NCI-H2171 treated with DMSO at 0.1 percent for 48 hours (cell line): ENCODE data around the gene AGRN.
"Not testable (repeated sequence)": the region's sequence is repeated elsewhere in the genome, so short reads cannot be mapped to it uniquely, and the experiment has no call there.

Experiments
- DNase-seq: peaks from one replicate; lab custom pipeline; 2025; lab: John Stamatoyannopoulos, UW

Gene AGRN

GRCh38 chr1:1092149-1092855 is 72.4 kb downstream of the AGRN start:
- no peak for DNase-seq

- DNase-seq: no peak
These were observed 73.1 kb downstream of the AGRN start for GRCh38 chr1:1092894-1093609.

GRCh38 chr1:1093610-1093943 is 73.7 kb downstream of the AGRN start:
- DNase-seq: no peak

GRCh38 chr1:1094981-1095380 is 75.1 kb downstream of the AGRN start:
- no peak for DNase-seq

- DNase-seq: not testable (repeated sequence)
These were observed 76.2 kb downstream of the AGRN start for GRCh38 chr1:1096136-1096535.

GRCh38 chr1:1098681-1099421 is 78.9 kb downstream of the AGRN start:
- no peak for DNase-seq

GRCh38 chr1:1099506-1100183 is 79.7 kb downstream of the AGRN start:
- DNase-seq: no peak

GRCh38 chr1:1100296-1100695 is 80.4 kb downstream of the AGRN start:
- no peak for DNase-seq

- DNase-seq: no peak
These were observed 81.6 kb downstream of the AGRN start for GRCh38 chr1:1101503-1101902.

- not testable (repeated sequence) for DNase-seq
These were observed 84.2 kb downstream of the AGRN start for GRCh38 chr1:1104152-1104551.
